Trophoblast cell (in vitro differentiated cells and primary cell): Measurements from ENCODE around the gene MTFMT.
A peak's percentile ranks its signal among the peaks of the same experiment; 100 is the strongest.
"Not testable (repeated sequence)": the region's sequence is repeated elsewhere in the genome, so short reads cannot be mapped to it uniquely, and the experiment has no call there.

Source experiments
- DNase-seq, 2 donors: peaks; one replicate each; pipeline ENCODE4 v3.0.0-alpha.2; 2016
- H2AFZ ChIP-seq: 2 replicates; pipeline ENCODE4 v1.6.1; 2013; ENCODE audit warnings: low read length, moderate library complexity, mild to moderate bottlenecking; ENCODE audit not compliant: insufficient read depth, poor library complexity
- H2AK5ac ChIP-seq: 2 replicates; pipeline ENCODE4 v1.6.1; 2013; ENCODE audit warnings: mild to moderate bottlenecking, low read length
- H2BK120ac ChIP-seq: 2 replicates; pipeline ENCODE4 v1.6.1; 2013; ENCODE audit warnings: low read length, mild to moderate bottlenecking, moderate library complexity; ENCODE audit not compliant: insufficient read depth, poor library complexity
- H2BK12ac ChIP-seq: 2 replicates; pipeline ENCODE4 v1.6.1; 2013; ENCODE audit warnings: mild to moderate bottlenecking, low read length, moderate library complexity
- H2BK5ac ChIP-seq: 2 replicates; pipeline ENCODE4 v1.6.1; 2013; ENCODE audit warnings: low read length, low read depth, moderate library complexity, mild to moderate bottlenecking; ENCODE audit not compliant: poor library complexity
- H3K14ac ChIP-seq: 2 replicates; pipeline ENCODE4 v1.6.1; 2013; ENCODE audit warnings: mild to moderate bottlenecking, low read length
- H3K18ac ChIP-seq: 2 replicates; pipeline ENCODE4 v1.6.1; 2013; ENCODE audit warnings: mild to moderate bottlenecking, low read length
- H3K23ac ChIP-seq: 2 replicates; pipeline ENCODE4 v1.6.1; 2013; ENCODE audit warnings: low read length
- H3K27ac ChIP-seq: 2 replicates; pipeline ENCODE4 v1.5.1; 2013; ENCODE audit warnings: low read depth, mild to moderate bottlenecking, inconsistent platforms, low read length, moderate library complexity
- H3K27me3 ChIP-seq: 2 replicates; pipeline ENCODE4 v1.6.1; 2013; ENCODE audit warnings: inconsistent platforms, mild to moderate bottlenecking, low read length, moderate library complexity; ENCODE audit not compliant: insufficient read depth
- H3K36me3 ChIP-seq, 2 experiments: 1 replicate in 1 of 2; 2 replicates in 1 of 2; pipeline ENCODE4 v1.6.1; 2013; ENCODE audit warnings: low read length in 2 of 2, mild to moderate bottlenecking in 2 of 2, moderate library complexity in 1 of 2; ENCODE audit not compliant: insufficient read depth in 2 of 2, control insufficient read depth in 1 of 2
- H3K4ac ChIP-seq: 2 replicates; pipeline ENCODE4 v1.6.1; 2013; ENCODE audit warnings: low read depth, mild to moderate bottlenecking, low read length, moderate library complexity
- H3K4me1 ChIP-seq, 2 experiments: 1 replicate in 1 of 2; 2 replicates in 1 of 2; pipeline ENCODE4 v1.6.1; 2013; ENCODE audit warnings: low read length in 2 of 2, mild to moderate bottlenecking in 2 of 2, moderate library complexity in 1 of 2; ENCODE audit not compliant: insufficient read depth in 2 of 2, control insufficient read depth in 1 of 2
- H3K4me2 ChIP-seq: 2 replicates; pipeline ENCODE4 v1.6.1; 2013; ENCODE audit warnings: inconsistent platforms, mild to moderate bottlenecking, low read length, moderate library complexity
- H3K4me3 ChIP-seq: 2 replicates; pipeline ENCODE4 v1.5.1; 2013; ENCODE audit warnings: mild to moderate bottlenecking, low read depth, low read length, inconsistent platforms
- H3K79me1 ChIP-seq: one replicate; pipeline ENCODE4 v1.6.1; 2013; ENCODE audit warnings: low read length
- H3K79me2 ChIP-seq: 2 replicates; pipeline ENCODE4 v1.6.1; 2013; ENCODE audit warnings: low read length, mild to moderate bottlenecking; ENCODE audit not compliant: control insufficient read depth, insufficient read depth, poor library complexity
- H3K9ac ChIP-seq: 2 replicates; pipeline ENCODE4 v1.6.1; 2013; ENCODE audit warnings: mild to moderate bottlenecking, low read length
- H3K9me3 ChIP-seq: 2 replicates; pipeline ENCODE4 v1.6.1; 2013; ENCODE audit warnings: low read depth, mild to moderate bottlenecking, control low read depth, inconsistent platforms, low read length; ENCODE audit not compliant: insufficient read depth
- H4K12ac ChIP-seq: 2 replicates; pipeline ENCODE4 v1.6.1; 2013; ENCODE audit warnings: low read depth, mild to moderate bottlenecking, low read length, moderate library complexity
- H4K8ac ChIP-seq: 2 replicates; pipeline ENCODE4 v1.6.1; 2013; ENCODE audit warnings: low read depth, mild to moderate bottlenecking, low read length, moderate library complexity
- H4K91ac ChIP-seq: one replicate; pipeline ENCODE4 v1.6.1; 2013; ENCODE audit warnings: low read depth, mild to moderate bottlenecking, low read length, moderate library complexity
- WGBS: extraction: QIAGEN DNeasy Blood & Tissue Kit; methylation state at CpG from one replicate; pipeline ENCODE4 v1.1.7; 2013; ENCODE audit warnings: missing lambda C conversion rate; ENCODE audit not compliant: insufficient read length, insufficient coverage; ENCODE audit errors: extremely low coverage; 5-methylcytosine and 5-hydroxymethylcytosine counted together

The MTFMT gene

DNA sequence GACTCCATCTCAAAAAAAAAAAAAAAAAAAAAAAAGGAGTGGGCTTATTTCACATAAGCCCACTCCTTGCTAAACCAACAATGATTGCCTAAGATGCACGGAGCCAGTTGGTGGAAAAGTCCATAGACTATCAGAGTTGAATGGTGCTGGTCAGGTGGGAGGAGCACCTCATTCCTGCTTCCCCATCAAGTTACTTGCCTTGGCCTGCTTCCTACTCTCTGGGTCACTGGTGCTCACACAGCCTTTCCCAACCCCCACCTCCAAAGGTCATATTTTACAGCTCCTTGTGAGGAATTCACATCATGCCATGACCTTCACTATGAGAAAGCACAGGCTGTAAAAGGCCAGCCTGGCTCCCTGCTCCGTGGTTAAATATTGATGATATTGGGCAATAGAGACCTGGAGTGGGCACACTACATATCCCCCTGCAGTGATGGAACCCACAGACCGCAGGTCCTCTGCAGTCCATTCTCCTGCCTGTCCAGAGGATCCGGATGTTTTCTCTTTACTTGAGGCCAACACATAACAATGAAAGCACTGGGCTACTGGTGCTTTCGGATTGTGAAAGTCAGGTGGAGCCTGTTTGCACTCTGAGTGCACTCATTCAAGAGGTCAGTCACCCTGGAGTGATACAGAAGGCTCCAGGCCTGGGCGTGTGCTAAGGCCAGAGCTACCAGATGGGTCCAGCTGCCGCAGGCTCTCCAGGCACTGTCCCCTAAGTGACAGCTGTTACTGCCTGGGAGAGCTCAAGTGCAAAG, 15.5 kb upstream of the MTFMT start, which contains the start of gene SLC51B:
SLC51B (plus strand) TSS at position 664 of the 758 bp plus-strand sequence. CDS start 4,618 bp downstream, outside the sequence.
- no peaks in the 10 kb centered on the region for H3K27me3 ChIP-seq

DNA sequence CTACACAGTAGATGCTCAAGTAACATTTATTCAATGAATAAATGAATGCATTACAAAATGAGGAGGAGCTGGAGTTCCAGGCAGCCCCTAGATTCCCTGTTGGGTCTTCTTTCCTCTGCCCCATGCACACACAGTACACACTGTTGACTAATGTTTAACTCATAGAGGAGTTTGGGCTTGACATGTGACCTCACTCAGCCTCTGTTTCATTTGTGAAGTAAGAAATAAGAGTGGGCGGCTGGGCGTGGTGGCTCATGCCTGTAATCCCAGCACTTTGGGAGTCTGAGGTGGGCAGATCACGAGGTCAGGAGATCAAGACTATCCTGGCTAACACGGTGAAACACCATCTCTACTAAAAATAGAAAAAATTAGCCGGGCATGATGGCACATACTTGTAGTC, 14.8 kb upstream of the MTFMT start:
- no CpG with 5 or more reads among the region's 5 CpGs for WGBS
- DNase-seq, H3K79me2 ChIP-seq: not testable (repeated sequence)

More for the DNA sequence above, 15.5 kb upstream of the MTFMT start, which contains the start of gene SLC51B:
- Histone ChIP-seq H3K18ac (no peak within 1 kb of the TSS), H3K4me3 (no peak within 1 kb of the TSS), H3K4me1 (peaks cover 2 to 4% of the 10 kb centered on the region in 2 experiments), H4K8ac (no peak within 1 kb of the TSS), H3K4me2 (no peak within 1 kb of the TSS), H4K12ac (no peak within 1 kb of the TSS), H2AFZ (no peak within 1 kb of the TSS), H2AK5ac (no peak within 1 kb of the TSS), H3K4ac (no peak within 1 kb of the TSS), H3K79me2 (no peaks in the 10 kb centered on the region), H2BK5ac (no peak within 1 kb of the TSS), H3K14ac (no peak within 1 kb of the TSS), H2BK12ac (no peak within 1 kb of the TSS), H3K9me3 (no peaks in the 10 kb centered on the region), H2BK120ac (no peak within 1 kb of the TSS), H4K91ac (no peak within 1 kb of the TSS), H3K27ac (no peak within 1 kb of the TSS), H3K9ac (no peak within 1 kb of the TSS), H3K23ac (no peak within 1 kb of the TSS), H3K36me3 (no peaks in the 10 kb centered on the region), H3K79me1 (no peaks in the 10 kb centered on the region)
- DNase-seq, result peak in 1 of 2 donors; percentile 13
- WGBS, result no CpG with 5 or more reads among the region's 7 CpGs

DNA sequence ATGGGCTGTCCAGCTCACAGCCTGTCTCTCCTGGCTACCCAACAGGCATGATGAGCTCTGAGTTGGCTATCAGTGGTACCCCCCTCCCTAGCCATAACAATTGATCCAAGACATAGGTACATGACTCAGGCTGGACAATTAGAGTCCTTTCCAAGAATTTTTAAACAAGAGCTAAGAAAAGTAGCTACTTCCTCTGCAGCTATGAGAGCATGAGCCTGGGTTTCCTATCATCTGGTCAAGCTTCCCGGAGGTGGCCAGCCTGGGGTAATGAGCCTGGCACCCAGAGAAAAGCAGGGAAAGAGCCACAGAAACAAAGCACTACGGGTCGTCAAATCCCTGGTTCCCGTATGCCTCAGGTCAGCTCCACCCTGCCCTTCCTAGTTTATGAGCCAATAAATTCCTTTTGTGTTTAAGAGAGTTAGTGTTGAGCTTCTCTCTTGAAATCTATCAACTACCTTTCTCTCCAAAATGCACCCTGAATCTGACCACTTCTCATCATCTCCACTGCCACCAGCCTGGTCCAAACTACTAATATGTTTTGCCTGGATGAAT, 13.4 kb upstream of the MTFMT start:
- no peak overlapping the region for H3K14ac ChIP-seq
- H3K27ac ChIP-seq, result no peak overlapping the region
- no peak overlapping the region for H2BK120ac ChIP-seq
- H4K8ac ChIP-seq, result no peak overlapping the region
- no peak overlapping the region for H4K12ac ChIP-seq
- H3K4me3 ChIP-seq, result peak overlapping the region; percentile 18
- H2BK12ac ChIP-seq, result no peak overlapping the region
- no peaks in the 10 kb centered on the region for H3K9me3 ChIP-seq
- no peak overlapping the region for H3K4me2 ChIP-seq
- no peak overlapping the region for H4K91ac ChIP-seq
- H3K18ac ChIP-seq, result no peak overlapping the region
- H3K23ac ChIP-seq, result no peak overlapping the region
- no peaks in the 10 kb centered on the region for H3K79me2 ChIP-seq
- no CpG with 5 or more reads among the region's 4 CpGs for WGBS
- H3K4me1 ChIP-seq, result no peaks in the 10 kb centered on the region
- no peaks in the 10 kb centered on the region for H3K36me3 ChIP-seq
- no peak overlapping the region for H3K4ac ChIP-seq
- H2AK5ac ChIP-seq, result no peak overlapping the region
- no peak overlapping the region for H2BK5ac ChIP-seq
- no peaks in the 10 kb centered on the region for H3K27me3 ChIP-seq
- no peak for DNase-seq
- H2AFZ ChIP-seq, result no peak overlapping the region
- no peaks in the 10 kb centered on the region for H3K79me1 ChIP-seq
- H3K9ac ChIP-seq, result no peak overlapping the region

More for the DNA sequence above, 14.8 kb upstream of the MTFMT start:
- not testable (repeated sequence) for H3K9ac ChIP-seq, H3K27ac ChIP-seq, H2BK5ac ChIP-seq, H2BK12ac ChIP-seq, H4K91ac ChIP-seq, H3K4me1 ChIP-seq, H3K14ac ChIP-seq, H3K36me3 ChIP-seq, H4K12ac ChIP-seq, H4K8ac ChIP-seq, H3K4ac ChIP-seq, H3K79me1 ChIP-seq, H3K4me3 ChIP-seq, H3K27me3 ChIP-seq, H2AFZ ChIP-seq, H3K4me2 ChIP-seq, H3K23ac ChIP-seq, H2BK120ac ChIP-seq, H2AK5ac ChIP-seq, H3K9me3 ChIP-seq, H3K18ac ChIP-seq

DNA sequence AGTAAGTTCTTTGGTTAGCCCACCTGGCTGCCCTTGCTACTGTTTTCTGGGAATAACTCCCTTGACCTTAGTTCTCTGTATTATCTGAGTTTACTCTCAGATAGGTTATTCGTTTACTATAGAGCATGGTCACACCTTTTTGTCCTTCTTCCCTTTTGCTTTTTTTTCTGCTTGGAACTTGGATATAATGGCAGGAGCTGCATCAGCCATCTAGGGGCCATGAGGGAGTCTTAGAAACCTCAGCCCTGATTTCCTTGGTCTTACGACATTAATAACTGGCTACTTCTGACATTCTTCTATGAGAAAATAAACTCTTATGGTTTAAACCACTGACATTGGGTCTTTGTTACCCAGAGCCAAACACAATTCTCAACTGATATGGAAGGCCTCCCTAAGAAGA, 12.3 kb upstream of the MTFMT start:
- H2AFZ ChIP-seq, result no peak overlapping the region
- no peak overlapping the region for H3K9ac ChIP-seq
- H2BK12ac ChIP-seq, result no peak overlapping the region
- H4K12ac ChIP-seq, result no peak overlapping the region
- no peak overlapping the region for H2BK5ac ChIP-seq
- H3K36me3 ChIP-seq, result no peaks in the 10 kb centered on the region
- H3K27me3 ChIP-seq, result no peaks in the 10 kb centered on the region
- no peaks in the 10 kb centered on the region for H3K9me3 ChIP-seq
- no peak overlapping the region for H3K23ac ChIP-seq
- H3K4me3 ChIP-seq, result no peak overlapping the region
- WGBS, result no CpG with 5 or more reads among the region's 2 CpGs
- H4K91ac ChIP-seq, result no peak overlapping the region
- H3K14ac ChIP-seq, result no peak overlapping the region
- H3K27ac ChIP-seq, result no peak overlapping the region
- no peak overlapping the region for H3K4ac ChIP-seq
- H3K4me1 ChIP-seq, result no peaks in the 10 kb centered on the region
- no peaks in the 10 kb centered on the region for H3K79me2 ChIP-seq
- H3K4me2 ChIP-seq, result no peak overlapping the region
- H4K8ac ChIP-seq, result no peak overlapping the region
- no peak for DNase-seq
- no peaks in the 10 kb centered on the region for H3K79me1 ChIP-seq
- no peak overlapping the region for H3K18ac ChIP-seq
- H2AK5ac ChIP-seq, result no peak overlapping the region
- H2BK120ac ChIP-seq, result no peak overlapping the region
